GM12874 (cell line): ENCODE results near the gene IL11.

Experiments used
- CTCF ChIP-seq: IDR thresholded peaks from 2 replicates; pipeline ENCODE4 v1.5.1; 2011; ENCODE audit warnings: low read depth, mild to moderate bottlenecking, control low read depth, low read length, moderate library complexity; ENCODE audit not compliant: insufficient read depth

Gene IL11

GRCh38 chr19:55370305-55370988 lies at the start of gene IL11:
IL11 (minus strand) TSS chr19:55370463; CDS start chr19:55370310, 153 bp downstream.
- TF ChIP-seq CTCF, result no peak

- TF ChIP-seq CTCF, result no peak
These were observed 49.5 kb upstream of the IL11 start for GRCh38 chr19:55419624-55420236.

GRCh38 chr19:55419103-55419502 lies 48.8 kb upstream of the IL11 start:
- no peak for TF ChIP-seq CTCF

- peak; percentile 68 for TF ChIP-seq CTCF
These were observed 47.9 kb upstream of the IL11 start for GRCh38 chr19:55418185-55418584.

- no peak for TF ChIP-seq CTCF
These were observed 39.9 kb upstream of the IL11 start for GRCh38 chr19:55410168-55410567.

- no peak for TF ChIP-seq CTCF
These were observed 38.2 kb upstream of the IL11 start for GRCh38 chr19:55408533-55408872.

- no peak for TF ChIP-seq CTCF
These were observed 37.7 kb upstream of the IL11 start for GRCh38 chr19:55407800-55408532.
